Embryonic facial prominence (tissue), 1 donor: Measurements from ENCODE around the gene RTP5.
"Not testable (repeated sequence)": the region's sequence is repeated elsewhere in the genome, so short reads cannot be mapped to it uniquely, and the experiment has no call there.

Experiments
- DNase-seq: peaks from one replicate; pipeline ENCODE4 v3.0.0-alpha.2; 2016; ENCODE audit errors: extremely low spot score

Gene RTP5

GRCh38 chr2:241902357-241902991, 32.9 kb downstream of the RTP5 start:
- no peak for DNase-seq

GRCh38 chr2:241903121-241904010, 33.8 kb downstream of the RTP5 start:
- no peak for DNase-seq

- DNase-seq: no peak
These were observed 34.6 kb downstream of the RTP5 start for GRCh38 chr2:241904011-241904718.

- no peak for DNase-seq
These were observed 35.5 kb downstream of the RTP5 start for GRCh38 chr2:241904791-241905710.

- DNase-seq: no peak
These were observed 36.3 kb downstream of the RTP5 start for GRCh38 chr2:241905716-241906377.

GRCh38 chr2:241906378-241906770, 36.8 kb downstream of the RTP5 start:
- not testable (repeated sequence) for DNase-seq

- no peak for DNase-seq
These were observed 37.5 kb downstream of the RTP5 start for GRCh38 chr2:241906826-241907570.

GRCh38 chr2:241907831-241908230, 38.3 kb downstream of the RTP5 start:
- DNase-seq: not testable (repeated sequence)

GRCh38 chr2:241908686-241909420, 39.3 kb downstream of the RTP5 start:
- DNase-seq: no peak

GRCh38 chr2:241909769-241910168, 40.2 kb downstream of the RTP5 start:
- no peak for DNase-seq

- DNase-seq: no peak
These were observed 41.3 kb downstream of the RTP5 start for GRCh38 chr2:241910604-241911520.

GRCh38 chr2:241911551-241911950, 42.0 kb downstream of the RTP5 start:
- no peak for DNase-seq

GRCh38 chr2:241912021-241912555, 42.6 kb downstream of the RTP5 start:
- no peak for DNase-seq

GRCh38 chr2:241913703-241914102, 44.2 kb downstream of the RTP5 start:
- no peak for DNase-seq

- DNase-seq: no peak
These were observed 45.0 kb downstream of the RTP5 start for GRCh38 chr2:241914542-241914941.

- not testable (repeated sequence) for DNase-seq
These were observed 52.1 kb downstream of the RTP5 start for GRCh38 chr2:241921631-241922030.

GRCh38 chr2:241922411-241922810, 52.9 kb downstream of the RTP5 start:
- DNase-seq: no peak
